ENCODE data around the gene RAB40C.

RAB40C gene

GRCh38 chr16:589658-590187 is at the start of gene RAB40C:
Gene RAB40C, plus strand, starts transcription at chr16:590066. Its CDS starts 226 bp downstream, at chr16:590292.
- peak; percentile 99 for DNase-seq (ENCODE audit: low read depth)

GRCh38 chr16:540645-541340 is 49.1 kb upstream of the RAB40C start:
- no peak for DNase-seq (ENCODE audit: low read depth)

GRCh38 chr16:543301-544164 is 46.3 kb upstream of the RAB40C start:
- DNase-seq (ENCODE audit: low read depth), result no peak

- DNase-seq (ENCODE audit: low read depth), result no peak
Measured at GRCh38 chr16:544517-544916, 45.3 kb upstream of the RAB40C start.

- DNase-seq (ENCODE audit: low read depth), result peak; percentile 20
Measured at GRCh38 chr16:546909-547770, 42.7 kb upstream of the RAB40C start.

- no peak for DNase-seq (ENCODE audit: low read depth)
Measured at GRCh38 chr16:548586-548985, 41.3 kb upstream of the RAB40C start.

GRCh38 chr16:549544-550263 is 40.2 kb upstream of the RAB40C start:
- DNase-seq (ENCODE audit: low read depth), result no peak

GRCh38 chr16:551210-551609 is 38.7 kb upstream of the RAB40C start:
- no peak for DNase-seq (ENCODE audit: low read depth)

GRCh38 chr16:552171-552570 is 37.7 kb upstream of the RAB40C start:
- no peak for DNase-seq (ENCODE audit: low read depth)

- DNase-seq (ENCODE audit: low read depth), result no peak
Measured at GRCh38 chr16:553601-554296, 36.1 kb upstream of the RAB40C start.

- DNase-seq (ENCODE audit: low read depth), result no peak
Measured at GRCh38 chr16:554297-554621, 35.6 kb upstream of the RAB40C start.

GRCh38 chr16:554640-555365 is 35.1 kb upstream of the RAB40C start:
- DNase-seq (ENCODE audit: low read depth), result no peak

GRCh38 chr16:555528-556473 is 34.1 kb upstream of the RAB40C start:
- DNase-seq (ENCODE audit: low read depth), result no peak

GRCh38 chr16:556474-557173 is 33.2 kb upstream of the RAB40C start:
- no peak for DNase-seq (ENCODE audit: low read depth)

- DNase-seq (ENCODE audit: low read depth), result no peak
Measured at GRCh38 chr16:557463-558297, 32.2 kb upstream of the RAB40C start.

- DNase-seq (ENCODE audit: low read depth), result no peak
Measured at GRCh38 chr16:558298-559020, 31.4 kb upstream of the RAB40C start.

- no peak for DNase-seq (ENCODE audit: low read depth)
Measured at GRCh38 chr16:559021-559380, 30.9 kb upstream of the RAB40C start.

Measured in T-helper 22 cell (primary cell).